ENCODE results near the gene MPIG6B.
"Not testable (repeated sequence)": the region's sequence is repeated elsewhere in the genome, so short reads cannot be mapped to it uniquely, and the experiment has no call there.

Gene MPIG6B

DNA sequence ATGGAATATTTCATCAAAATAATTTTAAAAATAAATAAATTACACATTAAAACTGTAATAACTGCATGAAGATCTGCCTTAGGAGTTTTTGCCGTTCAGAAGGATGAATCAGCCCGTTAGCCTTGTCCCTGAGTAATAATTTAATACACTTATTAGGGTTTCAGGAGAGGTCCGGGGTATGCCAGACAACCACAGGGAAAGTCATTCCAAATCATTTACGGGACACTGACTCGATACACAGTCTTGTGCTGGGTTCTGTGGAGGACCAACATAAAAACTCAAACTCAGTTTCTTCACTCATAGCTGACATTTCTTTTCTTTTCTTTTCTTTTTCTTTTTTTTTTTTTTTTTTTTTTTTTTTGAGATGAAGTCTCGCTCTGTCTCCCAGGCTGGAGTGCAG is 17.2 kb upstream of the MPIG6B start:
- CTCF ChIA-PET: interaction anchor here (1.3 to 2.1 kb wide), 3 partner anchors 11 to 63 kb away, joined by 4 to 8 read pairs (median 5); no protein-coding TSS in a partner anchor
- DNase-seq (ENCODE audit: extremely low spot score): no peak
- POLR2A ChIA-PET: interaction anchor here (0.6 kb wide), 1 partner anchor 540 kb away, joined by 3 read pairs; no protein-coding TSS in a partner anchor
- TF ChIP-seq, protein P1, sequence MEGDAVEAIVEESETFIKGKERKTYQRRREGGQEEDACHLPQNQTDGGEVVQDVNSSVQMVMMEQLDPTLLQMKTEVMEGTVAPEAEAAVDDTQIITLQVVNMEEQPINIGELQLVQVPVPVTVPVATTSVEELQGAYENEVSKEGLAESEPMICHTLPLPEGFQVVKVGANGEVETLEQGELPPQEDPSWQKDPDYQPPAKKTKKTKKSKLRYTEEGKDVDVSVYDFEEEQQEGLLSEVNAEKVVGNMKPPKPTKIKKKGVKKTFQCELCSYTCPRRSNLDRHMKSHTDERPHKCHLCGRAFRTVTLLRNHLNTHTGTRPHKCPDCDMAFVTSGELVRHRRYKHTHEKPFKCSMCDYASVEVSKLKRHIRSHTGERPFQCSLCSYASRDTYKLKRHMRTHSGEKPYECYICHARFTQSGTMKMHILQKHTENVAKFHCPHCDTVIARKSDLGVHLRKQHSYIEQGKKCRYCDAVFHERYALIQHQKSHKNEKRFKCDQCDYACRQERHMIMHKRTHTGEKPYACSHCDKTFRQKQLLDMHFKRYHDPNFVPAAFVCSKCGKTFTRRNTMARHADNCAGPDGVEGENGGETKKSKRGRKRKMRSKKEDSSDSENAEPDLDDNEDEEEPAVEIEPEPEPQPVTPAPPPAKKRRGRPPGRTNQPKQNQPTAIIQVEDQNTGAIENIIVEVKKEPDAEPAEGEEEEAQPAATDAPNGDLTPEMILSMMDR (IDR thresholded peaks at IDR 0.05; ENCODE audit: control extremely low read depth, extremely low read depth, low read depth, missing control alignments): no peak

DNA sequence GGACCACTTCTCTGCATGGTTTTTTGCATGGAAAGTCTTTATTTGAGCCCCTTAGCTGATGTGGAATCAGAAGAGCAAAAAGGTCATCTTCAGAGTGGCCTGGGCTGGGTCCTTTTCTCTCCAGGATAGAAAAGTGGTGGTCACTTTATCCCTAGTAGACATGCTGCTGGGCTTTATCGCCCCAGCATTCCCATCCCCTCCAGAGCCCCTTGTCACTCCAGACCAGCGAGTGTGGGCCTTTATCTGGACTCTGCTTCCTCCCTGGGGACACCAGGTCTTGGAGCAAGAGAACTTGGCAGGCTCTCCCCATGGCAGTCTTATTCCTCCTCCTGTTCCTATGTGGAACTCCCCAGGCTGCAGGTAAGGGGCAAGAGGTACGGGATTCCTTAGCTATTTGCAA is 16.6 kb upstream of the MPIG6B start, which contains the start of gene LY6G6F:
Gene LY6G6F, plus strand, starts transcription at position 268 of the 400 bp plus-strand sequence. Its CDS starts 41 bp downstream, at position 309.
- ChIA-PET POLR2A (no interaction called here), CTCF (interaction anchor here (0.6 to 2.1 kb wide), 4 partner anchors 12 to 246 kb away, joined by 3 to 8 read pairs (median 4); no protein-coding TSS in a partner anchor)
- TF ChIP-seq, protein P1 (IDR thresholded peaks at IDR 0.05; ENCODE audit: control extremely low read depth, extremely low read depth, low read depth, missing control alignments): no peak
- DNase-seq (ENCODE audit: extremely low spot score): no peak

DNA sequence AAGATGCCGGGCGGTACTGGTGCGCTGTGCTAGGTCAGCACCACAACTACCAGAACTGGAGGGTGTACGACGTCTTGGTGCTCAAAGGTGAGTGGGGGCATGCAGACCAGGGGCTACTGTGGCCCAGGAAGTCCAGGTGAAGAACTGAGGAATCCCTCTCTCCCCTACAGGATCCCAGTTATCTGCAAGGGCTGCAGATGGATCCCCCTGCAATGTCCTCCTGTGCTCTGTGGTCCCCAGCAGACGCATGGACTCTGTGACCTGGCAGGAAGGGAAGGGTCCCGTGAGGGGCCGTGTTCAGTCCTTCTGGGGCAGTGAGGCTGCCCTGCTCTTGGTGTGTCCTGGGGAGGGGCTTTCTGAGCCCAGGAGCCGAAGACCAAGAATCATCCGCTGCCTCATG is 15.5 kb upstream of the MPIG6B start:
- ChIA-PET POLR2A (no interaction called here), CTCF (interaction anchor here (2.1 kb wide), 1 partner anchor 62 kb away, joined by 8 read pairs; no protein-coding TSS in a partner anchor)
- TF ChIP-seq, protein P1 (IDR thresholded peaks at IDR 0.05; ENCODE audit: control extremely low read depth, extremely low read depth, low read depth, missing control alignments): no peak
- DNase-seq (ENCODE audit: extremely low spot score): no peak

DNA sequence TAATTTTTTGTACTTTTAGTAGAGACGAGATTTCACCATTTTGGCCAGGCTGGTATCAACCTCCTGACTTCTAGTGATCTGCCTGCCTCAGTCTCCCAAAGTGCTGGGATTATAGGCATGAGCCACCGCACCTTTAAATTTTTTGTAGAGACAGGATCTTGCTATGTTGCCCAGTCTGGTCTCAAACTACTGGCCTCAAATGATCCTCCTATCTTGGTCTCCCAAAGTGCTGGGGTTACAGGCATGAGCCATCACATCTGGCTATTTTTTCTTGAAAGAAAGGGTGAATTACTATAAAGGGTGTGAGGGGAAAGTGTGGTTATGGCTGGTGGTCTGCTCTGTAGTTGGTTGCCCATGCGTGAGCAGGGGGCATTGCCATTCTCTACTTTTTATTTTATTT is 14.9 kb upstream of the MPIG6B start:
- no peak for DNase-seq (ENCODE audit: extremely low spot score)
- ChIA-PET POLR2A (no interaction called here), CTCF (interaction anchor here (1.6 kb wide), 1 partner anchor 12 kb away, joined by 3 read pairs; no protein-coding TSS in a partner anchor)
- TF ChIP-seq, protein P1 (IDR thresholded peaks at IDR 0.05; ENCODE audit: control extremely low read depth, extremely low read depth, low read depth, missing control alignments): no peak

DNA sequence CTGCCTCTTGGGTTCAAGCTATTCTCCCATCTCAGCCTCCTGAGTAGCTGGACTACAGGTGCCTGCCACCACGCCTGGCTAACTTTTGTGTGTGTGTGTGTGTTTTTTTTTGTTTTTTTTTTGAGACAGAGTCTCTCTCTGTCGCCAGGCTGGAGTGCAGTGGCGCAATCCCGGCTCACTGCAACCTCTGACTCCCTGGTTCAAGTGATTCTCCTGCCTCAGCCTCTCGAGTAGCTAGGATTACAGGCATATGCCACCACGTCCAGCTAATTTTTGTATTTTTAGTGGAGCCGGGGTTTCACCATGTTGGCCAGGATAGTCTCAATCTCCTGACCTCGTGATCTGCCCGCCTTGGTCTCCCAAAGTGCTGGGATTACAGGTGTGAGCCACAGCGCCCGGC is 14.0 kb upstream of the MPIG6B start:
- POLR2A ChIA-PET; DNase-seq (ENCODE audit: extremely low spot score): not testable (repeated sequence)
- CTCF ChIA-PET: interaction anchor here (1.6 to 4.3 kb wide), 2 partner anchors 11 to 20 kb away, joined by 3 to 14 read pairs; partner anchors contain the start of gene DDAH2

DNA sequence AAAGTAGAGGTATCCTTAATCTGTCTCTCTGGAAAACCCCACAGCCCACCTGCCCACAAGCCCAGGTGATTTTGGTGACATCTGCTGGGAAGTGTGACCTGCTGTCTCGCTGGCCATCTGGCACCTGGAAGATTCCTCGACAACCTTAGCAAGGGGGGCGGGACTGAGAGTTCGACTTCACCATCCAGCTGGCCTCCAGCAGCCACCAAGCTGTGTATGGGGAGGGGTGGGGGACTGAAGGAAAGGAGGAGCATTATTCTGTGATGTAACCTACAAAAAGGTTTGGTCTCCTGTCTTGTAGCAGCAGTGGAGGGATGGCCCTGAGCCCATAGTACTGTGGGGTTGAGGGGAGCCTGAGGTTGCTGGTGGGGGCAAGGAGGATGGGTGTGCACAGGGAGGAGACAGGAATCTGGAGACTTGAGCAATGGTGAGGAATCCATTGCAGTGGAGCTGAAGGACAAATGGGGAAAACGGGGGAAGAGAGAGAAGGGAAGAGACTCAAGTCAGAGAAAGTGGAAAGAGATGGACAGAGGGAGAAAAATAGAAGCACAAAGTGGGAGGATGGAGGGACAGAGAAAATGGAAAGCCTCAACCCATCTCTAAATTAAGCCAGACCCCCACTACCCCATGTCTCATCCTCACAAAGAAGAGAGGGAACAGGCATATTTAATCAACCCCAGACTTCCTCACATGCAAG is 12.5 kb upstream of the MPIG6B start:
- DNase-seq (ENCODE audit: extremely low spot score): no peak
- ChIA-PET POLR2A (interaction anchor here (0.6 to 1.2 kb wide), 2 partner anchors 17 to 186 kb away, joined by 3 to 7 read pairs; no protein-coding TSS in a partner anchor), CTCF (interaction anchor here (1.5 to 4.3 kb wide), 4 partner anchors 15 to 119 kb away, joined by 4 to 14 read pairs (median 5); partner anchors contain the start of gene DDAH2)
- TF ChIP-seq, protein P1 (IDR thresholded peaks at IDR 0.05; ENCODE audit: control extremely low read depth, extremely low read depth, low read depth, missing control alignments): no peak

DNA sequence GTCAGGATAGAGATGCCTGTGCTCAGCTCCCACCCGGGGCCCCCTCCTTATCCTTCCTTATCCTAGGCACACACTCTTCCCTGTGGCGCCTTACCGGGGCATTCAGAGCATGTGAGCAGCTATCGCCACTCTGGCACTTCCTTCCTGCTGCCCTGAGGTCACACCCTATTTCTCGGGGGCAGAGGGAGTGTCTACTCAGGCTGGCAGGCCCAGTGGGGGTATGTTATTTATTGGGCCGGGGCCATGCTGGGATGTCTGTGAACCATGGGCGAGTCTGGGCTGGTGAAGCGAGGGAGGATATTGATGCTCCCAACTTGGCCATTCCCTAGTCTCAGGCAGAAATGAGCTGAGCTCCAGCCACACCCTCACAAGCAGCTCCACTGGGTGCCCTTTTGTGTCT is 11.9 kb upstream of the MPIG6B start:
- ChIA-PET CTCF (interaction anchor here (1.5 to 4.3 kb wide), 4 partner anchors 14 to 119 kb away, joined by 4 to 14 read pairs (median 5); partner anchors contain the start of gene DDAH2), POLR2A (interaction anchor here (1.2 kb wide), 1 partner anchor 16 kb away, joined by 3 read pairs; no protein-coding TSS in a partner anchor)
- TF ChIP-seq, protein P1 (IDR thresholded peaks at IDR 0.05; ENCODE audit: control extremely low read depth, extremely low read depth, low read depth, missing control alignments): no peak
- no peak for DNase-seq (ENCODE audit: extremely low spot score)
